HG03159 (cell line): Measurements from ENCODE around the gene MBNL2.

Source experiments
- ATAC-seq: cut with Tn5 transposase; IDR thresholded peaks from one replicate; pipeline ENCODE4 v1.9.1; 2021; ENCODE audit warnings: mild to moderate bottlenecking, moderate library complexity; ENCODE audit not compliant: unreplicated experiment

MBNL2 gene

GRCh38 chr13:97231829-97232196, 9.7 kb downstream of the MBNL2 start:
- ATAC-seq = no peak

GRCh38 chr13:97233499-97233898, 11.4 kb downstream of the MBNL2 start:
- no peak for ATAC-seq

GRCh38 chr13:97234236-97234635, 12.1 kb downstream of the MBNL2 start:
- no peak for ATAC-seq

- no peak for ATAC-seq
These were observed 12.6 kb downstream of the MBNL2 start for GRCh38 chr13:97234742-97235141.

- no peak for ATAC-seq
These were observed 13.6 kb downstream of the MBNL2 start for GRCh38 chr13:97235549-97236231.

GRCh38 chr13:97237388-97237787, 15.3 kb downstream of the MBNL2 start:
- no peak for ATAC-seq

GRCh38 chr13:97238432-97238831, 16.3 kb downstream of the MBNL2 start:
- ATAC-seq = no peak

GRCh38 chr13:97238883-97239282, 16.8 kb downstream of the MBNL2 start:
- no peak for ATAC-seq

GRCh38 chr13:97239306-97239705, 17.2 kb downstream of the MBNL2 start:
- ATAC-seq = no peak

GRCh38 chr13:97239943-97240787, 18.0 kb downstream of the MBNL2 start:
- no peak for ATAC-seq

- no peak for ATAC-seq
These were observed 18.9 kb downstream of the MBNL2 start for GRCh38 chr13:97240788-97241734.

GRCh38 chr13:97241761-97242160, 19.6 kb downstream of the MBNL2 start:
- no peak for ATAC-seq

GRCh38 chr13:97242755-97243497, 20.8 kb downstream of the MBNL2 start:
- ATAC-seq = no peak

GRCh38 chr13:97243915-97244781, 22.0 kb downstream of the MBNL2 start:
- ATAC-seq = no peak

GRCh38 chr13:97245011-97245410, 22.9 kb downstream of the MBNL2 start:
- ATAC-seq = no peak

- no peak for ATAC-seq
These were observed 24.5 kb downstream of the MBNL2 start for GRCh38 chr13:97246596-97247158.

- no peak for ATAC-seq
These were observed 26.1 kb downstream of the MBNL2 start for GRCh38 chr13:97248243-97248642.

- no peak for ATAC-seq
These were observed 27.1 kb downstream of the MBNL2 start for GRCh38 chr13:97249093-97249795.
